K562 (cell line): ENCODE results near the gene PINK1. TPM values are rescaled to one million over a fixed set of nuclear protein-coding genes. Genes with fewer than 3 reads are reported as not detected.

Source experiments
- ATAC-seq: fragments of 200-7000 bp; cut with Tn5 transposase; 3 replicates; pipeline ENCODE4 v1.9.1; 2020; ENCODE audit warnings: moderate library complexity
- BruUV-seq: library from RNA; stranded (reverse); fragments of 400-500 nt; replicated peaks from 2 replicates; lab custom pipeline; 2021; lab: Mats Ljungman, UMichigan
- CTCF ChIA-PET: fragments of 300-600 bp; formaldehyde crosslinking; extraction: SDS; loops from one replicate; lab custom pipeline; 2021; ENCODE audit warnings: low intra/inter-chr PET ratio; lab: Yijun Ruan, JAX
- POLR2A ChIA-PET: fragments of 300-600, 350-650 bp; sonication (Branson Sonifier 250); formaldehyde crosslinking; extraction: SDS; loops from one replicate; lab custom pipeline; 2021; ENCODE audit warnings: antibody characterized with exemption, inconsistent platforms; lab: Yijun Ruan, JAX
- DNase-seq, 4 experiments: peaks; one replicate each; pipeline versions ENCODE4 v3.0.0 to v3.0.0-alpha.2; 2011 to 2018; ENCODE audit warnings: low spot score in 3 of 4, mixed read lengths in 3 of 4; ENCODE audit errors: extremely low read depth in 1 of 4
- FAIRE-seq: peaks from 2 replicates; lab custom pipeline; 2011; peaks lifted over from hg19 to GRCh38; lab: Jason Lieb, UNC
- H2AFZ ChIP-seq: 2 replicates; pipeline ENCODE4 v1.6.0; 2011; ENCODE audit warnings: low read depth, low read length, control low read depth, inconsistent platforms
- H3K27ac ChIP-seq: fragments of 200-600 bp; 3 replicates; pipeline ENCODE4 v1.8.0; 2011; ENCODE audit warnings: low read depth, mild to moderate bottlenecking, control low read depth, inconsistent platforms, low read length, moderate library complexity, mixed read lengths; ENCODE audit errors: extremely low read depth
- H3K27me3 ChIP-seq, 2 experiments: fragments of 300-600 bp in 1 of 2; 2 replicates in 1 of 2; 3 replicates in 1 of 2; pipeline versions ENCODE4 v1.6.0 to v1.8.0; 2011; ENCODE audit warnings: inconsistent platforms in 2 of 2, low read length in 2 of 2, mild to moderate bottlenecking in 1 of 2, mixed read lengths in 1 of 2, moderate library complexity in 1 of 2; ENCODE audit not compliant: control insufficient read depth in 2 of 2, insufficient read depth in 2 of 2
- H3K36me3 ChIP-seq: fragments of 300-600 bp; 3 replicates; pipeline ENCODE4 v1.8.0; 2011; ENCODE audit warnings: mild to moderate bottlenecking, low read length, inconsistent platforms; ENCODE audit not compliant: control insufficient read depth, insufficient read depth
- H3K4me1 ChIP-seq, 2 experiments: fragments of 200-600 bp in 1 of 2; replicated peaks in 1 of 2; 2 replicates in 1 of 2; 3 replicates in 1 of 2; pipeline versions ENCODE4 v1.5.1 to v1.8.0; 2011; ENCODE audit warnings: inconsistent platforms in 2 of 2, low read length in 2 of 2, mild to moderate bottlenecking in 1 of 2, mixed read lengths in 1 of 2, moderate library complexity in 1 of 2; ENCODE audit not compliant: control insufficient read depth in 2 of 2, insufficient read depth in 2 of 2
- H3K4me2 ChIP-seq: 2 replicates; pipeline ENCODE4 v1.6.1; 2011; ENCODE audit warnings: low read length, control low read depth, inconsistent platforms, mixed read lengths; ENCODE audit not compliant: insufficient read depth
- H3K4me3 ChIP-seq: fragments of 200-600 bp; sonication (generic), shearing (Covaris generic); 2 replicates; pipeline ENCODE4 v1.5.1; 2016; ENCODE audit warnings: control low read depth, inconsistent platforms
- H3K79me2 ChIP-seq: fragments of 200-600 bp; 3 replicates; pipeline ENCODE4 v1.8.0; 2011; ENCODE audit warnings: low read length, inconsistent platforms; ENCODE audit not compliant: control insufficient read depth, insufficient read depth
- H3K9ac ChIP-seq, 2 experiments: 2 replicates each; pipeline versions ENCODE4 v1.6.0 to v1.6.1; 2011; ENCODE audit warnings: low read depth in 2 of 2, low read length in 2 of 2, control low read depth in 1 of 2, inconsistent platforms in 1 of 2, mild to moderate bottlenecking in 1 of 2, mixed read lengths in 1 of 2; ENCODE audit not compliant: insufficient read depth in 1 of 2
- H3K9me1 ChIP-seq: one replicate; pipeline ENCODE4 v1.6.0; 2011; ENCODE audit warnings: inconsistent platforms, mild to moderate bottlenecking, low read length, moderate library complexity; ENCODE audit not compliant: control insufficient read depth, insufficient read depth
- H3K9me3 ChIP-seq: replicated peaks from 2 replicates; pipeline ENCODE4 v1.5.1; 2011; ENCODE audit warnings: low read depth, low read length, inconsistent platforms; ENCODE audit not compliant: control insufficient read depth, insufficient read depth
- H4K20me1 ChIP-seq: replicated peaks from 2 replicates; pipeline ENCODE4 v1.6.1; 2011; ENCODE audit warnings: low read length, inconsistent platforms, mixed read lengths; ENCODE audit not compliant: control insufficient read depth, insufficient read depth
- CEBPB ChIP-seq: fragments of 450-650 bp; IDR thresholded peaks from 2 replicates; pipeline ENCODE4 v1.6.1; 2016; ENCODE audit warnings: missing genetic modification characterization, missing compliant biosample characterization
- CEBPG ChIP-seq, 3 experiments: fragments of 200-800 bp in 1 of 3; sonication (Bioruptor generic) in 1 of 3; sonication (generic) in 1 of 3; formaldehyde crosslinking in 1 of 3; IDR thresholded peaks in 2 of 3; conservative IDR thresholded peaks in 1 of 3; 2 replicates each; pipeline versions ENCODE4 v1.6.1 to v1.8.0; 2016 to 2022; ENCODE audit warnings: missing compliant biosample characterization in 2 of 3, missing genetic modification characterization in 2 of 3, mild to moderate bottlenecking in 1 of 3, missing genetic modification reagents in 1 of 3
- ZNF76 ChIP-seq: fragments of 250-450 bp; sonication (Bioruptor Pico); IDR thresholded peaks from 2 replicates; pipeline ENCODE4 v1.4.0; 2020; ENCODE audit warnings: mild to moderate bottlenecking, moderate library complexity, borderline replicate concordance
- WGBS: fragments of 100-300 bp; shearing (Covaris generic); methylation state at CpG from one replicate; pipeline ENCODE4 v1.1.6; 2016; ENCODE audit warnings: low coverage, mixed read lengths; ENCODE audit not compliant: insufficient coverage; ENCODE audit errors: missing lambda C conversion rate; 5-methylcytosine and 5-hydroxymethylcytosine counted together
- in situ Hi-C: fragments of 300-500 bp; cut with MboI; formaldehyde crosslinking; loops from 4 replicates; pipeline ENCODE4 v1.15.0; 2018; ENCODE audit warnings: inconsistent platforms, mixed read lengths
- intact Hi-C: fragments of 100-400 bp; cut with micrococcal nuclease; formaldehyde crosslinking; loops from 2 replicates; pipeline ENCODE4 v1.14.2; 2022
- polyA plus RNA-seq, 8 experiments: library from polyadenylated mRNA; depleted of rRNA in 4 of 8; stranded (reverse) in 5 of 8; unstranded in 3 of 8; fragments of >200 nt; fragmentation: Nextera tagmentation in 2 of 8; fragmentation: Illumina TruSeq in 1 of 8; extraction: Ambion mirVana in 2 of 8; extraction: Trizol in 1 of 8; gene quantifications; 2 replicates each; pipeline versions ENCODE4 v1.2.1 to v1.2.3, GENCODE V29; 2011 to 2014; ENCODE audit warnings: inconsistent platforms in 1 of 8, missing spikeins in 1 of 8
- total RNA-seq, 7 experiments: library from RNA; depleted of rRNA in 6 of 7; stranded (reverse); fragments of >200 nt in 6 of 7; fragmentation: Illumina TruSeq in 2 of 7; extraction: Trizol in 2 of 7; gene quantifications; 2 replicates each; pipeline versions ENCODE4 v1.2.1 to v1.2.3, GENCODE V29; 2011 to 2021; ENCODE audit warnings: low replicate concordance in 1 of 7
- TF ChIP-seq, protein P1 (sequence below), 2 experiments: fragments of 450-650 bp in 1 of 2; sonication (generic) in 1 of 2; formaldehyde crosslinking in 1 of 2; IDR thresholded peaks in 1 of 2; conservative IDR thresholded peaks in 1 of 2; 2 replicates each; pipeline versions ENCODE4 v1.6.1 to v1.8.1; 2016 to 2023; ENCODE audit warnings: mild to moderate bottlenecking in 2 of 2, moderate library complexity in 2 of 2, inconsistent platforms in 1 of 2, missing genetic modification reagents in 1 of 2

PINK1 gene
- total and polyA plus RNA-seq, 9 of the 15 experiments (the other 6 are each of a cell fraction or from before 2014, with no cell fraction given): 1.5 to 11.3 (median 6.8) TPM

DNA sequence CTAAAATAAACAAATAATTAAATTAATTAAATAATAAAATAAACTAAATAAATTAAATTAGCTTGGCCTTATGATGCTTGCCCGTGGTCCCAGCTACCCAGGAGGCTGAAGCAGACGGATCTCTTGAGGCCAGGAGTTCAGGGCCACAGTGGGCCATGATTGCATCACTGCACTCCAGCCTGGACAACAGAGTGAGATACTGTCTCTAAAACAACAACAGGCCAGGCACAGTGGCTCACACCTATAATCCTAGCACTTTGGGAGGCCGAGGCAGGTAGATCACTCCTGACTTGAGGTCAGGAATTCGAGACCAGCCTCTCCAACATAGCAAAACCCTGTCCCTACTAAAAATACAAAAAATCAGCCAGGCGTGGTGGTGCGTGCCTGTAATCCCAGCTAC is 12.2 kb upstream of the PINK1 start:
- Histone ChIP-seq H3K79me2 (no peaks in the 10 kb centered on the region), H3K27me3 (peaks cover 2 to 19% of the 10 kb centered on the region in 2 experiments; a peak in 3 of 5 replicates), H3K4me2 (no peak overlapping the region), H3K9me1 (no peaks in the 10 kb centered on the region), H3K4me1 (no peaks in the 10 kb centered on the region), H3K36me3 (no peaks in the 10 kb centered on the region), H3K9me3 (no peaks in the 10 kb centered on the region), H3K4me3 (no peak overlapping the region), H2AFZ (no peak overlapping the region), H3K9ac (no peak overlapping the region), H3K27ac (no peak overlapping the region), H4K20me1 (no peaks in the 10 kb centered on the region)
- POLR2A ChIA-PET: interaction anchor here (1.7 kb wide), 1 partner anchor 9 kb away, joined by 4 read pairs; no protein-coding TSS in a partner anchor
- in situ Hi-C loops: no loop called here
- FAIRE-seq (no peak), DNase-seq (no peak), ATAC-seq (no peak)
- 34% methylated on average over 6 of the region's 6 CpGs for WGBS
- BruUV-seq: no TSS peak
- TF ChIP-seq, protein P1, sequence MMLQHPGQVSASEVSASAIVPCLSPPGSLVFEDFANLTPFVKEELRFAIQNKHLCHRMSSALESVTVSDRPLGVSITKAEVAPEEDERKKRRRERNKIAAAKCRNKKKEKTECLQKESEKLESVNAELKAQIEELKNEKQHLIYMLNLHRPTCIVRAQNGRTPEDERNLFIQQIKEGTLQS (IDR thresholded peaks at IDR 0.05): peak; percentile 59
- TF ChIP-seq, protein P1 (CRISPR knock-in tag; conservative IDR thresholded peaks at IDR 0.05): no peak
- TF ChIP-seq CEBPB (tag): peak; percentile 34; the same call in 1 of the 2 replicates
- TF ChIP-seq CEBPG (CRISPR knock-in tag; IDR thresholded peaks at IDR 0.05): peak; percentile 37; the same call in 1 of the 2 replicates
- no peak for TF ChIP-seq CEBPG (tag; conservative IDR thresholded peaks at IDR 0.05 in 1 of 2, IDR thresholded peaks at IDR 0.05 in 1 of 2)
- no peak for TF ChIP-seq ZNF76 (CRISPR knock-in tag)
- CTCF ChIA-PET: no interaction called here
- intact Hi-C loops: no loop called here
